Measurements from ENCODE around the gene RBFA. TPM values are rescaled to one million over a fixed set of nuclear protein-coding genes. Genes with fewer than 3 reads are reported as not detected.

Gene RBFA
- total and polyA plus RNA-seq, 4 donors: 16.1 to 32.1 (median 23.4) TPM

- H3K27ac ChIP-seq (ENCODE audit: low read depth in 1 of 2, low read length in 1 of 2): no peak overlapping the region
- no peak overlapping the region for H3K4me3 ChIP-seq
- peaks cover 3 to 15% (median 5%) of the 10 kb centered on the region in 4 donors for H3K36me3 ChIP-seq (ENCODE audit: control insufficient read depth in 4 of 4, insufficient read depth in 4 of 4, low read length in 4 of 4)
- DNase-seq: no peak
- no peaks in the 10 kb centered on the region for H3K27me3 ChIP-seq (ENCODE audit: control insufficient read depth in 3 of 3, insufficient read depth in 3 of 3, low read length in 2 of 3)
- 95% methylated on average over 7 of the region's 7 CpGs for WGBS, 2 donors
- H3K9me3 ChIP-seq (ENCODE audit: control insufficient read depth in 4 of 4, insufficient read depth in 3 of 4, low read length in 3 of 4): peaks cover 0 to 2% (median 0%) of the 10 kb centered on the region in 4 donors
- no peak for TF ChIP-seq CTCF (IDR thresholded peaks at IDR 0.05; ENCODE audit: control extremely low read depth, extremely low read depth)
- H3K4me1 ChIP-seq (ENCODE audit: control insufficient read depth in 5 of 5, insufficient read depth in 5 of 5, low read length in 5 of 5): peaks cover 4 to 17% (median 8%) of the 10 kb centered on the region in 5 donors
- H3K9ac ChIP-seq (ENCODE audit: insufficient read depth in 1 of 2, low read length in 2 of 2): no peak overlapping the region
- ATAC-seq (ENCODE audit: insufficient read depth, low FRiP score): no peak
Observed at GRCh38 chr18:80035997-80036396, 1.8 kb downstream of the RBFA start.

- Histone ChIP-seq H3K36me3 (ENCODE audit: control insufficient read depth in 4 of 4, insufficient read depth in 4 of 4, low read length in 4 of 4) (peaks cover 3 to 15% (median 9%) of the 10 kb centered on the region in 4 donors), H3K9me3 (ENCODE audit: control insufficient read depth in 4 of 4, insufficient read depth in 3 of 4, low read length in 3 of 4) (no peaks in the 10 kb centered on the region), H3K9ac (ENCODE audit: insufficient read depth in 1 of 2, low read length in 2 of 2) (no peak overlapping the region), H3K4me3 (no peak overlapping the region), H3K4me1 (ENCODE audit: control insufficient read depth in 5 of 5, insufficient read depth in 5 of 5, low read length in 5 of 5) (peaks cover 4 to 17% (median 8%) of the 10 kb centered on the region in 5 donors), H3K27ac (ENCODE audit: low read depth in 1 of 2, low read length in 1 of 2) (no peak overlapping the region), H3K27me3 (ENCODE audit: control insufficient read depth in 3 of 3, insufficient read depth in 3 of 3, low read length in 2 of 3) (no peaks in the 10 kb centered on the region)
- WGBS, 2 donors: 95 to 96% methylated on average over 12 of the region's 12 CpGs
- no peak for ATAC-seq (ENCODE audit: insufficient read depth, low FRiP score)
- no peak for TF ChIP-seq CTCF (IDR thresholded peaks at IDR 0.05; ENCODE audit: control extremely low read depth, extremely low read depth)
- no peak for DNase-seq
Observed at GRCh38 chr18:80037300-80037699, 3.1 kb downstream of the RBFA start.

GRCh38 chr18:80037869-80038630 lies 3.8 kb downstream of the RBFA start:
- DNase-seq (no peak), ATAC-seq (ENCODE audit: insufficient read depth, low FRiP score) (no peak)
- TF ChIP-seq CTCF (IDR thresholded peaks at IDR 0.05; ENCODE audit: control extremely low read depth, extremely low read depth): no peak
- no peak overlapping the region for H3K4me3 ChIP-seq
- peaks cover 4 to 13% (median 7%) of the 10 kb centered on the region in 5 donors for H3K4me1 ChIP-seq (ENCODE audit: control insufficient read depth in 5 of 5, insufficient read depth in 5 of 5, low read length in 5 of 5)
- no peak overlapping the region for H3K27ac ChIP-seq (ENCODE audit: low read depth in 1 of 2, low read length in 1 of 2)
- whole genome bisulfite sequencing, 2 donors: 89 to 93% methylated on average over 17 of the region's 17 CpGs
- no peaks in the 10 kb centered on the region for H3K27me3 ChIP-seq (ENCODE audit: control insufficient read depth in 3 of 3, insufficient read depth in 3 of 3, low read length in 2 of 3)
- H3K9ac ChIP-seq (ENCODE audit: insufficient read depth in 1 of 2, low read length in 2 of 2): no peak overlapping the region
- no peaks in the 10 kb centered on the region for H3K9me3 ChIP-seq (ENCODE audit: control insufficient read depth in 4 of 4, insufficient read depth in 3 of 4, low read length in 3 of 4)
- peaks cover 3 to 15% (median 10%) of the 10 kb centered on the region in 4 donors for H3K36me3 ChIP-seq (ENCODE audit: control insufficient read depth in 4 of 4, insufficient read depth in 4 of 4, low read length in 4 of 4)
